HG02798 (cell line): Measurements from ENCODE around the gene BRINP1.

Source experiments
- ATAC-seq: cut with Tn5 transposase; IDR thresholded peaks from one replicate; pipeline ENCODE4 v1.9.1; 2021; ENCODE audit warnings: mild to moderate bottlenecking; ENCODE audit not compliant: unreplicated experiment, poor library complexity

BRINP1 gene

DNA sequence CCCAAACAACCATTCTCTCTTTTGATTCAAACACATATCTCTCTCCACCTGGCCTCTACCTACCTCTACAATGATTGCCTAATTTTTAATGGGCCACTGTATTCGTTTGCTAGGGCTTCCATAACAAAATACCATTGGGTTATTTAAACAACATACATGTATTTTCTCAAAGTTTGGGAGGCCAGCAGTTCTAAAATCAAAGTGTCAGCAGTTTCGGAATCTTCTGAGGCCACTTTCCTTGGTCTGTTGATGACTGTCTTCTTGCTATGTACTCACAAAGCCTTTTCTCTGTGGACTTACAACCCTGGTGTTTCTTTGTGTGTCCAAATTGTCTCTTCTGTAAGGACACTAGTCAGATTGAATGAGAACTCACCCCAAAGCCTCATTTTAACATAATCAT, 214.7 kb downstream of the BRINP1 start:
- ATAC-seq: no peak

DNA sequence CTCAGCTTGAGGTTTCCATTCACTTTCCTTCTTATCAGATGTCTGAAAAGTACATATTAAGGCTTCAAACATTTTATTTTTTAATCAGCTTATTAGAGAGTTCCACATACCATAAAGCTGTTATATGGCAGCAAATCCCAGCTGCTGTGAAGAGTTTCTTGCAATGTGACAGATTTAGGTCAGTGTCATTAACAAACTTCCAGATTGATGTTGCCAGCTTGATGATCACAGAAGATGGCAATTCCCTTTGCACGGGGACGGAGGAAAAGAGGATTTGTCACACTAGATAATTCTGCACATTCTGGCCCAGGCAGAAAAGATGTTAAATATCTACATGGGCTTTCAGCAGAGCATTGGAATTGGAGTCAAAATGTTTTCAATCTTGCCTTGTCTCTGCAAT, 215.8 kb downstream of the BRINP1 start:
- ATAC-seq: no peak

DNA sequence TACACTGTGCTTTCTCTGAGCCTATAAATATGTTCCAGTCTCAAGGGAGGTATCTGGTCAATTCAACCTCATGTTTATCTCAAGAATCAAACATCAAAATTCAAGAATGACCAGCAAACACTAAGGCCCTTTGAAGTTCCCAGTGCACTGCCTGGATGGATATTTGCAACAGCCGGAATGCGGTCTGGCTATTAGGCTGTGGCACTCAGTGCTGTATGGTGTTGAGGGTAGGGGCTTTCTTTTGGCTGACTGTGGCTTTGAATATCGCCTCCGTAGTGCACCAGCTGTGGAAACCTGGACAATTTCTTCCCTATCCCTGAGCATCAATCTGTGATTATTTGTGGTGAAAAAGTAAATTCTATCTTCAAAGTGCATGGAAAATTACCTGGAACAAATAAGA, 220.4 kb downstream of the BRINP1 start:
- no peak for ATAC-seq

DNA sequence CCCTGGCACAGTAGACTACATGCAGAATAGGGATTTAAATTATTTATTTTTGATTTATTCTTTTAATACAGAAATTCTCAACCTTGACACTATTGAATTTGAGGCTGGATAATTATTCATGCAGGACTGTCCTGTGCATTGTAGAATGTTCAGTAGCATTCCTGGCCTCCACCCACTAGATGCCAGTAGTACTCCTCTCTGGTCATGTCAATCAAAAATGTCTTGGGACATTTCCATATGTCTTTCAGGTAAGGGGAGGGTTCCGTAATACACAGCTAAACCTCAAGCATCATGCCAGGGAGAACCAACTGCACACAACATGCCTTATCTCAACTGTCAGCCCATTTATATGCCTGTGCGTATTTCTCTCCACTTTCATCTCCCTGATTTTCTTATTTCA, 231.8 kb downstream of the BRINP1 start:
- ATAC-seq: no peak

DNA sequence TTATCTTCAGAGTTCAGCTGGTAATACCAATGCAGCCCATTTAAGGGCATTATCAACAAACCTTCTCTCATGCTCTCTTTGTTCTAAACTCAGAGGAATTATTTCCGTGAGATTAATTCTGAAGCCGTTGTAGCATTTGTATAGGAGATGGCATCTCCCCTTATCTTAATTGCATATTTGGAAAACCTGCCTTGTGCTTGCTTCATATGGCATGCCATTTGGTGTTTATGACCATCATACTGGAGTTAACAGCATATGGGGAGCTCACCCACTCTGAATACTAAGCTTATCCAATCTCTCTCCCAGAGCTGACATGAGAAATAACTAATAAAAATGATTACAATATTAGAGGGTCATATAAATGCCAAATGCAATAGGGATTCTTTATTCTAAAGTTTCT, 243.2 kb downstream of the BRINP1 start:
- no peak for ATAC-seq

DNA sequence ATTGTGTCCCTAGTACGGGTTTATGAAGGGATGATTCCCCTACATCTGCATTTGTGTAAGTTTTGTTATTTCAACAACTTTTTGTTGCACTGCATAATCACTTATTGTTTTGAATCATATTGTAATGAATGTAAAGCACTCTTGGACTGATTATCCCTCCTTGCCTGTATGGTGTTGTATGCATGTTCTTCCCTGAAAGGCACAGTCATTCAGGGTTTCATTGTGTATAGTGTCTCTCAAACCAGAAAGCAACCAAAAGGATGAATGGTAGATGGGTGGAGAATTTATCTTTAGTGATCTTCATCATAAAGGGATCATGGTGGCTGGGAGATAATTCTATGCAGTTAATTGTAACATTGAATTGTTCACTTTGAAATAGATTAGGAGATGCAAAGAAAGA, 247.3 kb downstream of the BRINP1 start:
- no peak for ATAC-seq

DNA sequence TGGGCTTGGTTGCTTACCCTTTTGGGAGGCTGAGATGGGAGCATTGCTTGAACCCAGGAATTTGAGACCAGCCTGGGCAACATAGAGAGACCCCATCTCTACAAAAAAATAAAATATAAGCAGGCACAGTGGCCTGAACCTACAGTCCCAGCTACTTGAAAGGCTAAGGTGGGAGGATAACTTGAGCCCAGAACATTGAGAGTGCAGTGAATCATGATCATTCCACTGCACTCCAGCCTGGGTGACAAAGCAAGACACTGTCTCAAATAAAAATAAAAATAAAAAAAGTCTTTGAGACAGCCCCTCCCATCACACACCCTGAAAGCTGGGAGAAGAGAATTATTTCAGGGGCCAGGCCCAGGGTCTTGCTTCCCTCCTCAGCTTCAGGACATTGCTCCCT, 251.8 kb downstream of the BRINP1 start:
- no peak for ATAC-seq
